Transverse colon (tissue), 4 donors: ENCODE results near the gene IFNGR1. TPM values are rescaled to one million over a fixed set of nuclear protein-coding genes. Genes with fewer than 3 reads are reported as not detected.

Experiments
- DNase-seq: peaks from one replicate; pipeline ENCODE4 v3.0.0-alpha.2; 2019
- H3K27ac ChIP-seq, 4 donors: fragments of 200-600 bp; sonication (generic); 2 replicates each; pipeline ENCODE4 v1.5.1; 2016 to 2018; ENCODE audit warnings: inconsistent platforms in 4 of 4
- H3K27me3 ChIP-seq: fragments of 200-600 bp; sonication (generic); 2 replicates; pipeline ENCODE4 v1.5.1; 2017; ENCODE audit warnings: inconsistent platforms
- H3K36me3 ChIP-seq, 4 donors: fragments of 200-600 bp; sonication (generic); 2 replicates each; pipeline ENCODE4 v1.5.1; 2017 to 2019; ENCODE audit warnings: inconsistent platforms in 4 of 4
- H3K4me1 ChIP-seq, 4 donors: fragments of 200-600 bp; sonication (generic); 2 replicates each; pipeline ENCODE4 v1.5.1; 2017 to 2020; ENCODE audit warnings: inconsistent platforms in 4 of 4
- H3K4me3 ChIP-seq, 4 donors: fragments of 200-600 bp; sonication (generic); 1 replicate in 1 of 4; 2 replicates in 3 of 4; pipeline versions ENCODE4 v1.5.1 to v1.6.1; 2017 to 2019; ENCODE audit warnings: inconsistent platforms in 4 of 4
- H3K9me3 ChIP-seq, 2 donors: fragments of 200-600 bp; sonication (generic); 2 replicates each; pipeline ENCODE4 v1.5.1; 2017 to 2019; ENCODE audit warnings: inconsistent platforms in 2 of 2
- EP300 ChIP-seq: sonication (generic); formaldehyde crosslinking; IDR thresholded peaks from one replicate; pipeline ENCODE4 v1.6.1; 2017; ENCODE audit warnings: antibody characterized with exemption, low read depth
- POLR2A ChIP-seq: fragments of 450-650 bp; IDR thresholded peaks from one replicate; pipeline ENCODE4 v1.6.1; 2016; ENCODE audit warnings: antibody characterized with exemption, mild to moderate bottlenecking, moderate library complexity
- POLR2AphosphoS5 ChIP-seq, 3 donors: sonication (generic); formaldehyde crosslinking; IDR thresholded peaks; one replicate each; pipeline ENCODE4 v1.6.1; 2016; ENCODE audit warnings: antibody characterized with exemption in 3 of 3
- WGBS, 2 donors: methylation state at CpG; one replicate each; pipeline ENCODE4 v1.1.5; 2018; ENCODE audit warnings: low coverage in 1 of 2; 5-methylcytosine and 5-hydroxymethylcytosine counted together
- in situ Hi-C, 4 donors: fragments of 200-750 bp; cut with MboI; loops; one replicate each; pipeline versions ENCODE4 v1.15.0 to v1.15.1; 2017; ENCODE audit warnings: low sequenced_read_pairs in 3 of 4, low pct_ligation_motif_present in 1 of 4, low pct_unique_long_range_greater_than_20kb in 1 of 4
- intact Hi-C: fragments of 100-400 bp; cut with DNase I; formaldehyde crosslinking; loops from one replicate; pipeline ENCODE4 v1.15.1; 2023; ENCODE audit warnings: low total_unique reads
- total RNA-seq, 4 donors: library from RNA; depleted of rRNA; stranded (reverse); fragments of >200 nt; gene quantifications; one replicate each; pipeline ENCODE4 v1.1.0, GENCODE V29; 2016
- TF ChIP-seq, protein P1 (sequence below), 5 experiments: fragments of 200-600 bp in 3 of 5; fragments of 450-650 bp in 2 of 5; sonication (generic) in 3 of 5; IDR thresholded peaks; 1 replicate in 2 of 5; 2 replicates in 3 of 5; pipeline ENCODE4 v1.5.1; 2016 to 2017; ENCODE audit warnings: antibody characterized with exemption in 5 of 5, inconsistent platforms in 3 of 5, mild to moderate bottlenecking in 2 of 5, moderate library complexity in 1 of 5

The IFNGR1 gene
- total RNA-seq, 4 donors from 2014 or later = 7.0 to 116 (median 86.8) TPM

DNA sequence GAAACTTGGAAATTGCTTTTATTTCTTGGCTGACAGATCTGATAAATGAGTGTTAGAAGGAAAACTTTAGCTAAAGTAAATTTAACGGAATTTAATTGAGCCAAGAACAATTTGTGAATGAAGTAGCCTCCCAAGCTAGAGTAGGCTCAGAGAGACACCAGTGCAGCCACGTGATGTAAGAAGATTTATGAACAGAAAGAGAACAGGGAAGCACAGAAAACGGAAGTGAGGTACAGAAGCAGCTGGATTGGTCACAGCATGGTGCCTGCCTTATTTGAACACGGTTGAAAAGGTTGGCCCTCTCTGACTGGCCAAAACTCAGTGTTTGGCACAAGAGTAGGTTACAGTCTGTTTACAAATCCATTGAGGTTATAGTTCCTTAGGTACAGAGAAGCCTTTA, 29.5 kb upstream of the IFNGR1 start:
- in situ Hi-C loops (no loop called here), intact Hi-C loops (no loop called here)
- Histone ChIP-seq H3K9me3 (no peaks in the 10 kb centered on the region), H3K4me1 (peaks cover 0 to 25% (median under 1%) of the 10 kb centered on the region in 4 donors), H3K4me3 (no peak overlapping the region), H3K36me3 (no peaks in the 10 kb centered on the region), H3K27me3 (no peaks in the 10 kb centered on the region), H3K27ac (peak overlapping the region in 2 of 4 donors; percentile 23 to 66)
- DNase-seq = no peak
- TF ChIP-seq POLR2A (no peak), POLR2AphosphoS5 (IDR thresholded peaks at IDR 0.05) (no peak)
- WGBS, 2 donors = 72 to 80% methylated on average over 2 to 4 of the region's 4 CpGs

DNA sequence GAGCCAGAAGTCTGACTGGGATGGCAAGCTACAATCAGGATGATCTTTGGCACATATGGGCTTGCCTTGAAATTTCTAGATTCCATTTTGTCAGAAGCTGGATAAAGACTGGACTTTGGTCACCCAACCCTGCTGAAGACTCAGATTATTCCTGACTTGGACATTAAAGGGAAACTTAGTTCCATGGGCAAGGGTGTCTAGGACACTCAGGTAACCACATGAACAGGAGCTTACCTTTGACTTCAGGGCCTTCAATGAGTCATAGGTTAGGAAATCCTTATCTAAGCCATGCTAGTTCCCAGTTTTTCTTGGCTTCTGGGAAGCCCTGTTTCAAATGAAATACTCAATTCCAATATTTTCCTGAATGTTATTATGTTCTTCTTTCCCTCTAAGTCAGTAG, 28.5 kb upstream of the IFNGR1 start:
- DNase-seq = no peak
- TF ChIP-seq, protein P1, sequence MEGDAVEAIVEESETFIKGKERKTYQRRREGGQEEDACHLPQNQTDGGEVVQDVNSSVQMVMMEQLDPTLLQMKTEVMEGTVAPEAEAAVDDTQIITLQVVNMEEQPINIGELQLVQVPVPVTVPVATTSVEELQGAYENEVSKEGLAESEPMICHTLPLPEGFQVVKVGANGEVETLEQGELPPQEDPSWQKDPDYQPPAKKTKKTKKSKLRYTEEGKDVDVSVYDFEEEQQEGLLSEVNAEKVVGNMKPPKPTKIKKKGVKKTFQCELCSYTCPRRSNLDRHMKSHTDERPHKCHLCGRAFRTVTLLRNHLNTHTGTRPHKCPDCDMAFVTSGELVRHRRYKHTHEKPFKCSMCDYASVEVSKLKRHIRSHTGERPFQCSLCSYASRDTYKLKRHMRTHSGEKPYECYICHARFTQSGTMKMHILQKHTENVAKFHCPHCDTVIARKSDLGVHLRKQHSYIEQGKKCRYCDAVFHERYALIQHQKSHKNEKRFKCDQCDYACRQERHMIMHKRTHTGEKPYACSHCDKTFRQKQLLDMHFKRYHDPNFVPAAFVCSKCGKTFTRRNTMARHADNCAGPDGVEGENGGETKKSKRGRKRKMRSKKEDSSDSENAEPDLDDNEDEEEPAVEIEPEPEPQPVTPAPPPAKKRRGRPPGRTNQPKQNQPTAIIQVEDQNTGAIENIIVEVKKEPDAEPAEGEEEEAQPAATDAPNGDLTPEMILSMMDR (IDR thresholded peaks at IDR 0.05) = no peak
- no peak for TF ChIP-seq POLR2A
- no peak for TF ChIP-seq EP300
- peak in 2 of 3 donors; percentile 11 to 40 for TF ChIP-seq POLR2AphosphoS5 (IDR thresholded peaks at IDR 0.05)
- Histone ChIP-seq H3K4me1 (peaks cover 0 to 25% (median under 1%) of the 10 kb centered on the region in 4 donors), H3K4me3 (no peak overlapping the region), H3K27me3 (no peaks in the 10 kb centered on the region), H3K27ac (peak overlapping the region in 3 of 4 donors; percentile 23 to 66 (median 35)), H3K9me3 (no peaks in the 10 kb centered on the region), H3K36me3 (no peaks in the 10 kb centered on the region)
- intact Hi-C loops (no loop called here), in situ Hi-C loops (no loop called here)

DNA sequence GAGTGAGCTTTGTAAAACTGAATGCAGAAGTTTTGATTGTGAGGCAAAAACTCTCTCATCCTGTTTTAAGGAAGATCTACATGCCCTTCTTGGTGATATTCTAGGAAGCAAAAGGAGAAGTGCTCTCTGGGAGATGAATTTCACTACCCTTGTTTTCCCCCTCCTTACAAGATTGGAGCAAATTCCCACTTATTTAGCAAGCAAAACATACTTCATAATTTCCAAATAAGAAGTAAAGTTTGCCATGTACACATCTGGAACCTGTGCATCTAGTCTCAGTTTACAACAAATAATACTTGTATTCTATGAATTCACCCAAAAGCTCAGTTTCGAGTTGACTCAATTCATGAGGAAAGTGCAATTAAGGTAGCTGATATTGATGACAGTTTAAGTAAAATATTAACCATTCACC, 27.6 kb upstream of the IFNGR1 start:
- Histone ChIP-seq H3K4me3 (no peak overlapping the region), H3K27me3 (no peaks in the 10 kb centered on the region), H3K9me3 (no peaks in the 10 kb centered on the region), H3K36me3 (no peaks in the 10 kb centered on the region), H3K4me1 (peaks cover 0 to 25% (median 4%) of the 10 kb centered on the region in 4 donors), H3K27ac (peak overlapping the region in 3 of 4 donors; percentile 13 to 48 (median 23))
- WGBS, 2 donors = 79 to 88% methylated on average over 1 of the region's 1 CpG
- intact Hi-C loops = no loop called here
- DNase-seq = no peak
- in situ Hi-C loops = no loop called here
- TF ChIP-seq EP300 (no peak), POLR2AphosphoS5 (IDR thresholded peaks at IDR 0.05) (no peak), POLR2A (no peak)
- TF ChIP-seq, protein P1 (IDR thresholded peaks at IDR 0.05) = no peak

DNA sequence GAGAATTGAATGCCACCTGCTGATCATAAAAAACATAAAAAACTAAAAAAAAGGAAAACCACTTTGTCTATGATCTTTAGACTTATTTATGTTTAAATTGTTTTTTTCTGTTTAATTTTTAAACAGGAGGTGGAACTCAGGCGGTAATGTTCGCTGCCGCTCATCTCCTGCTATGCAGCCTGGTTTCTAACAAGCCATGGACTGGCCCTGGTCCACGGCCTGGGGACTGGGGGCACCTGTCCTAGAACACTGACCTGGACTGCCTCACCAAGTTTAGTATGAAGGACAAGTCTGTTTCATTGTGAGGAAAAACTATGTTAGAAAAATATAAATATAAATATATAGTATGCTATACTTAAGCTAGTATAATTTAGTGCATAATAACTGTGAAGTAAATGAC, 27.0 kb upstream of the IFNGR1 start:
- WGBS, 2 donors = 76% methylated on average over 4 of the region's 4 CpGs; no CpG with 5 or more reads in 1 of the 2 donors
- peaks cover 0 to 31% (median 6%) of the 10 kb centered on the region in 4 donors for H3K4me1 ChIP-seq
- peak overlapping the region in 1 of 4 donors; percentile 48 for H3K27ac ChIP-seq
- H3K27me3 ChIP-seq = no peaks in the 10 kb centered on the region
- intact Hi-C loops = no loop called here
- no peaks in the 10 kb centered on the region for H3K36me3 ChIP-seq
- no peak overlapping the region for H3K4me3 ChIP-seq
- TF ChIP-seq POLR2A = no peak
- TF ChIP-seq, protein P1 (IDR thresholded peaks at IDR 0.05) = no peak
- no peak for TF ChIP-seq POLR2AphosphoS5 (IDR thresholded peaks at IDR 0.05)
- no peak for TF ChIP-seq EP300
- in situ Hi-C loops = no loop called here
- no peak for DNase-seq
- H3K9me3 ChIP-seq = no peaks in the 10 kb centered on the region

DNA sequence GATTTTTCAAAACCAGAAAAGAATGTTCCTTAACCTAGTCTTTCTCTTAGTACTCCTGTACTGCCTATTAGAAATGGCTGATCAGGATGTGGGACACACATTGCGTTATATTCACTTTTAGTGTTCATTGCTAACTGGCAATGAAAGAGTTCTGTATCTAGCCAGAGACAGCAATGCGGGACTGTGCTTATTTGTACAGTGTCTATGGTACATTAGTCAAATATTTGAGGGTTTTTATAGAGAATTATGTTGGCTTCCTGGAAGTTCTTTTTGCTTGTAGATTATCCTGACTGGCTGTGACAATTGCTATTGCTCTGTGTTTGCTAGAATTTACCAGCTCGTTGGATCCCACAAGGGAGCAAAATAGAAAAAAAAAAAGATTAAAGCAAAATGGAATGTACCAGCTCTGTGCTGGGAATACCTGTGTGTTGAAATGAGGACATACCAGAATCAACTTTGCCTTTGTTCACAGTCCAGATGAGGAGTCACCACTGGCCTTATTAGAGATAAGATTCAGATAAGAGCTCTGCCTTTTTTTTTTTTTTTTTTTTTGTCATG, 22.4 kb upstream of the IFNGR1 start:
- Histone ChIP-seq H3K27ac (peak overlapping the region in 2 of 4 donors; percentile 39), H3K4me3 (no peak overlapping the region), H3K36me3 (no peaks in the 10 kb centered on the region), H3K9me3 (no peaks in the 10 kb centered on the region), H3K27me3 (no peaks in the 10 kb centered on the region), H3K4me1 (peaks cover 0 to 28% (median 5%) of the 10 kb centered on the region in 4 donors)
- TF ChIP-seq, protein P1 (IDR thresholded peaks at IDR 0.05) = no peak
- TF ChIP-seq EP300 = no peak
- no peak for TF ChIP-seq POLR2AphosphoS5 (IDR thresholded peaks at IDR 0.05)
- no peak for TF ChIP-seq POLR2A
- in situ Hi-C loops = no loop called here
- intact Hi-C loops = no loop called here
- 30 to 39% methylated on average over 3 of the region's 3 CpGs for WGBS, 2 donors
- no peak for DNase-seq
